ENCODE data around the gene NUDT13. TPM values are rescaled to one million over a fixed set of nuclear protein-coding genes. Genes with fewer than 3 reads are reported as not detected.

NUDT13 gene
- total and polyA plus RNA-seq, 10 donors, result 1.4 to 3.3 (median 2.3) TPM

DNA sequence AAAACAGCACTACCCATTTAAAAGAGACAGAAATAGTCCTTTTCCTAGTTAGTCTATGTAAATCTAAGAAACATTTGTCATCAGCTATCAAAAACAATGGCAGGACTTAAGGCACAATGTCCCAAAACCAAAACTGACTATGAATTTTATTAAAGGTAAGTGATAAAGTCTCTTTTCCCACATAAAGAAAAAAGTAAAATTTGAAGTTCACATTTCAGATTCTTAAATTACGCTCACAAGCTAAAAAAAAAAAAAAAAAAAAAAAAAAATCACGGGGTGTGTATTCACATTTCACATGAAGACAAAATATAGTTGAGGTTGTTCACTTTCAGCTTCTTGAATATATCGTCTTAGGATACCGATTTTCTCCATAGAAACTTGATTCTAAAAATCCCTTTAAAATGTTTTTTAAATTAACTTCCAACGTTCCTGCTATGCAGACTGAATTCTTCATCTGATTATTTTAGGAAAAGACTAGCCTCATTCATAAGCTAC lies 15.2 kb upstream of the NUDT13 start:
- H3K27ac ChIP-seq, result peak overlapping the region; percentile 89 to 98 (median 96)
- intact Hi-C loops (cut with DNase I; ENCODE audit: low total_unique reads), result loop anchor here (10.0 kb wide), 1 partner anchor 150 kb away; the partner anchor contains the start of gene DNAJC9
- WGBS, 5 donors, result 3 to 13% (median 6%) methylated on average over 5 of the region's 5 CpGs
- DNase-seq, result no peak
- TF ChIP-seq POLR2A (IDR thresholded peaks at IDR 0.05) (no peak), POLR2AphosphoS5 (IDR thresholded peaks at IDR 0.05) (no peak)
- TF ChIP-seq, protein P1, sequence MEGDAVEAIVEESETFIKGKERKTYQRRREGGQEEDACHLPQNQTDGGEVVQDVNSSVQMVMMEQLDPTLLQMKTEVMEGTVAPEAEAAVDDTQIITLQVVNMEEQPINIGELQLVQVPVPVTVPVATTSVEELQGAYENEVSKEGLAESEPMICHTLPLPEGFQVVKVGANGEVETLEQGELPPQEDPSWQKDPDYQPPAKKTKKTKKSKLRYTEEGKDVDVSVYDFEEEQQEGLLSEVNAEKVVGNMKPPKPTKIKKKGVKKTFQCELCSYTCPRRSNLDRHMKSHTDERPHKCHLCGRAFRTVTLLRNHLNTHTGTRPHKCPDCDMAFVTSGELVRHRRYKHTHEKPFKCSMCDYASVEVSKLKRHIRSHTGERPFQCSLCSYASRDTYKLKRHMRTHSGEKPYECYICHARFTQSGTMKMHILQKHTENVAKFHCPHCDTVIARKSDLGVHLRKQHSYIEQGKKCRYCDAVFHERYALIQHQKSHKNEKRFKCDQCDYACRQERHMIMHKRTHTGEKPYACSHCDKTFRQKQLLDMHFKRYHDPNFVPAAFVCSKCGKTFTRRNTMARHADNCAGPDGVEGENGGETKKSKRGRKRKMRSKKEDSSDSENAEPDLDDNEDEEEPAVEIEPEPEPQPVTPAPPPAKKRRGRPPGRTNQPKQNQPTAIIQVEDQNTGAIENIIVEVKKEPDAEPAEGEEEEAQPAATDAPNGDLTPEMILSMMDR (IDR thresholded peaks at IDR 0.05 in 8 of 11, conservative IDR thresholded peaks at IDR 0.05 in 3 of 11), result no peak
- no peaks in the 10 kb centered on the region for H3K9me3 ChIP-seq
- H3K36me3 ChIP-seq, result peaks cover 0 to 8% (median 0%) of the 10 kb centered on the region in 6 donors
- H3K4me1 ChIP-seq, result peaks cover 13 to 53% (median 28%) of the 10 kb centered on the region in 6 donors
- H3K4me3 ChIP-seq, result peak overlapping the region; percentile 61 to 99 (median 85)
- no peaks in the 10 kb centered on the region for H3K27me3 ChIP-seq (replicated peaks in 1 of 7)

DNA sequence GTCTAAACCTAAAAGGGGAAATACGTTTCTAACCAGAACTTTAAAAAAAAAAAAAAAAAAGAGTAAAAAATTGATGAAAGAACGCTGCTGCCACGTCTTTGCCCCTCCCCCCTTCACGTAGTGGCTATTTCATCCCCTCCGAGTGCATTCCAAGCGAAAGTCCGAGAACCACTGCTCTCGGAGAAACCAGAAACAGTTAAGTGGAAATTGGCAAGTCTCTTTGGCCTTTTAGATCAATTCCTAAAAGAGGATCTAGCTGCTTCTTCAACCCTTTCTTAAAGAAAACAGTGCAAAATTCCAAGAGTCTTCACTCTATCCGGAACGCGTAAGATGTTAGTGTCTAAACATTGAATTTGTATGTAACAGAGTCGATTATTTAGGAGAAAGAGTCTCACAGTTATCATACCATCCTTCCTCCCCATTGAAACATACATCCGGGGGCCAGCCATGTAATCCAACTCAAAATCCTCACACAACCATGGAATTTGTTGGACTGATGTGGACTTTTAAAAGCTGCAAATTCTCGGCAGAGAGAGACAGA lies 14.7 kb upstream of the NUDT13 start:
- 0 to 1% (median 0%) methylated on average over 14 of the region's 14 CpGs for WGBS, 5 donors
- H3K27ac ChIP-seq, result peak overlapping the region; percentile 89 to 98 (median 96)
- peaks cover 13 to 53% (median 28%) of the 10 kb centered on the region in 6 donors for H3K4me1 ChIP-seq
- H3K4me3 ChIP-seq, result peak overlapping the region; percentile 61 to 99 (median 85)
- TF ChIP-seq, protein P1 (IDR thresholded peaks at IDR 0.05 in 8 of 11, conservative IDR thresholded peaks at IDR 0.05 in 3 of 11), result no peak
- TF ChIP-seq POLR2A (IDR thresholded peaks at IDR 0.05) (peak in 1 of 3 donors; percentile 19), POLR2AphosphoS5 (IDR thresholded peaks at IDR 0.05) (no peak)
- H3K36me3 ChIP-seq, result peaks cover 0 to 11% (median 0%) of the 10 kb centered on the region in 6 donors
- H3K27me3 ChIP-seq (replicated peaks in 1 of 7), result no peaks in the 10 kb centered on the region
- H3K9me3 ChIP-seq, result no peaks in the 10 kb centered on the region
- DNase-seq, result no peak
- intact Hi-C loops (cut with DNase I; ENCODE audit: low total_unique reads), result loop anchor here (10.0 kb wide), 1 partner anchor 149 kb away; the partner anchor contains the start of gene DNAJC9

DNA sequence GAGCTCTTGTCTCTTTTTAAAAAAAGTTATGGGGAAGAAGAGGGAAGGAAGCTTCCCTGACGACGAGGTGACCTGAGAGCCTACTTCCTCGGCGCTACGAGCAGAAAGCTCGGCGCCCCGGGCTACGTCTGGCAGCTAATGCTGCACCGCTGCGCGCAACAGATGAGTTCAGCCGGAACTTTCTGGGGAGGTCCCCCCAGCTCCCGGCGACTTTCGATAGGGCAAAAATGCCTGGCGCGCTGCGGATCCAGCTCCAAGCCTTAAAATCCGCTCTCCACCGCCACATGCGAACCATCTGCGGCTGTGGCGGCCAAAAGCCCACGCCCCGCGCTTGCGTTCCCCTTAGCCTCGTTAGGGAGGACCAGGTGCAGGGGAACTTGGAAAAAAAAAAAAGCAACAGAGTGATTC lies 14.2 kb upstream of the NUDT13 start:
- peaks cover 0 to 11% (median 0%) of the 10 kb centered on the region in 6 donors for H3K36me3 ChIP-seq
- DNase-seq, result peak; percentile 94
- H3K27ac ChIP-seq, result peak overlapping the region; percentile 89 to 98 (median 96)
- H3K27me3 ChIP-seq (replicated peaks in 1 of 7), result no peaks in the 10 kb centered on the region
- peak overlapping the region; percentile 61 to 99 (median 85) for H3K4me3 ChIP-seq
- TF ChIP-seq, protein P1 (IDR thresholded peaks at IDR 0.05 in 8 of 11, conservative IDR thresholded peaks at IDR 0.05 in 3 of 11), result no peak
- TF ChIP-seq POLR2AphosphoS5 (IDR thresholded peaks at IDR 0.05) (peak in 2 of 3 donors; percentile 71 to 85), POLR2A (IDR thresholded peaks at IDR 0.05) (peak in 1 of 3 donors; percentile 73)
- H3K9me3 ChIP-seq, result no peaks in the 10 kb centered on the region
- intact Hi-C loops (cut with DNase I; ENCODE audit: low total_unique reads), result loop anchor here (10.0 kb wide), 1 partner anchor 149 kb away; the partner anchor contains the start of gene DNAJC9
- WGBS, 5 donors, result 0 to 1% (median 0%) methylated on average over 28 to 29 of the region's 29 CpGs
- peaks cover 13 to 52% (median 28%) of the 10 kb centered on the region in 6 donors for H3K4me1 ChIP-seq
